Prostate gland (tissue), 2 donors: Measurements from ENCODE around the gene GPX6. TPM values are rescaled to one million over a fixed set of nuclear protein-coding genes. Genes with fewer than 3 reads are reported as not detected.

Source experiments
- DNase-seq: peaks from one replicate; pipeline ENCODE4 v3.0.0-alpha.2; 2019; ENCODE audit warnings: low spot score
- H3K27ac ChIP-seq, 2 donors: fragments of 200-600 bp; sonication (generic); 2 replicates each; pipeline ENCODE4 v1.5.1; 2017 to 2019
- H3K27me3 ChIP-seq: fragments of 200-600 bp; sonication (generic); replicated peaks from 2 replicates; pipeline ENCODE4 v1.5.1; 2019; ENCODE audit not compliant: insufficient read depth
- H3K36me3 ChIP-seq, 2 donors: fragments of 200-600 bp; sonication (generic); 1 replicate in 1 of 2; 2 replicates in 1 of 2; pipeline versions ENCODE4 v1.5.1 to v1.8.1; 2017 to 2019
- H3K4me1 ChIP-seq: fragments of 200-600 bp; sonication (generic); replicated peaks from 2 replicates; pipeline ENCODE4 v1.5.1; 2019
- H3K4me3 ChIP-seq, 2 donors: fragments of 200-600 bp; sonication (generic); 2 replicates each; pipeline ENCODE4 v1.5.1; 2017 to 2019
- H3K9me3 ChIP-seq: fragments of 200-600 bp; sonication (generic); 2 replicates; pipeline ENCODE4 v1.5.1; 2017
- CTCF ChIP-seq, 4 experiments: fragments of 200-600 bp in 2 of 4; fragments of 450-650 bp in 2 of 4; sonication (generic) in 2 of 4; IDR thresholded peaks; 1 replicate in 3 of 4; 2 replicates in 1 of 4; pipeline ENCODE4 v1.5.1; 2016 to 2019; ENCODE audit warnings: antibody characterized with exemption in 4 of 4, mild to moderate bottlenecking in 2 of 4, moderate library complexity in 2 of 4
- POLR2A ChIP-seq: fragments of 450-650 bp; IDR thresholded peaks from one replicate; pipeline ENCODE4 v1.6.1; 2016; ENCODE audit warnings: antibody characterized with exemption, mild to moderate bottlenecking
- POLR2AphosphoS5 ChIP-seq: sonication (generic); formaldehyde crosslinking; IDR thresholded peaks from one replicate; pipeline ENCODE4 v1.6.1; 2017; ENCODE audit warnings: antibody characterized with exemption
- WGBS: methylation state at CpG from one replicate; pipeline ENCODE4 v1.1.5; 2018; 5-methylcytosine and 5-hydroxymethylcytosine counted together
- intact Hi-C: fragments of 100-400 bp; cut with DNase I; formaldehyde crosslinking; loops from one replicate; pipeline ENCODE4 v1.14.2; 2022
- total RNA-seq, 2 donors: library from RNA; depleted of rRNA; stranded (reverse); fragments of >200 nt; gene quantifications; one replicate each; pipeline ENCODE4 v1.1.0, GENCODE V29; 2016

The GPX6 gene
- under 1 TPM in 1 of 2 donors, not detected in 1; 0.40 TPM for total RNA-seq

DNA sequence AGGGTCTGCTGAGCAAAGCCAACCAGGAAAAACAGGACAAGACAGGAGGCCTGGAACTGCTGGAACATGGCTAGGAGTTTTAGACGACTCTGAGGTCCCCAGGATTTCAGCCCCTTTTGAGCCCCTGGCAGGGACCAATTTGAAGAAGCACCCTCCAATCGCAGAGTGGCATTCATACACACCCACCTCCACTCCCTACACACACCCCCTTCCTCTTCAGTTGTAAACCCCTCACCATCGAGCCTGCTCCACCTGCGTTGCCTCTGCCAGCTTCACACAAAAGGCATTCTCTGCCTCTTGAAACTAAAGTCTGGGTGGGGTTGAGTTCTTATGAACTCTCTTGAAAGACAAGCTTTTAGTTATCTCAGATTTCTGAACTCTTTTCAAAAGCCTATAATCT lies at the start of gene GPX6:
GPX6 (minus strand) TSS at position 118 of the 400 bp plus-strand sequence; CDS start at position 68, 50 bp downstream.
- TF ChIP-seq POLR2AphosphoS5: no peak
- TF ChIP-seq POLR2A: no peak
- no peak for TF ChIP-seq CTCF (IDR thresholded peaks at IDR 0.05)
- WGBS: 38% methylated on average over 4 of the region's 4 CpGs

GRCh38 chr6:28563430-28564095 lies 48.0 kb upstream of the GPX6 start:
- Histone ChIP-seq H3K9me3 (no peaks in the 10 kb centered on the region), H3K36me3 (no peaks in the 10 kb centered on the region), H3K4me1 (no peaks in the 10 kb centered on the region), H3K27me3 (no peaks in the 10 kb centered on the region), H3K4me3 (no peak overlapping the region), H3K27ac (no peak overlapping the region)
- intact Hi-C loops: no loop called here
- no peak for TF ChIP-seq POLR2AphosphoS5
- no peak for TF ChIP-seq CTCF (IDR thresholded peaks at IDR 0.05)
- no peak for TF ChIP-seq POLR2A
- WGBS: 39% methylated on average over 3 of the region's 3 CpGs
- no peak for DNase-seq

More for the DNA sequence above, at the start of gene GPX6:
- intact Hi-C loops: no loop called here
- Histone ChIP-seq H3K4me3 (no peak within 1 kb of the TSS), H3K36me3 (no peaks in the 10 kb centered on the region), H3K27me3 (no peaks in the 10 kb centered on the region), H3K4me1 (no peaks in the 10 kb centered on the region), H3K27ac (no peak within 1 kb of the TSS), H3K9me3 (no peaks in the 10 kb centered on the region)
- DNase-seq: no peak

GRCh38 chr6:28558629-28559028 lies 43.0 kb upstream of the GPX6 start:
- Histone ChIP-seq H3K27me3 (no peaks in the 10 kb centered on the region), H3K36me3 (no peaks in the 10 kb centered on the region), H3K27ac (no peak overlapping the region), H3K4me1 (no peaks in the 10 kb centered on the region), H3K9me3 (no peaks in the 10 kb centered on the region), H3K4me3 (no peak overlapping the region)
- WGBS: 36% methylated on average over 3 of the region's 3 CpGs
- TF ChIP-seq POLR2AphosphoS5 (no peak), CTCF (IDR thresholded peaks at IDR 0.05) (no peak), POLR2A (no peak)
- no peak for DNase-seq
- intact Hi-C loops: no loop called here

DNA sequence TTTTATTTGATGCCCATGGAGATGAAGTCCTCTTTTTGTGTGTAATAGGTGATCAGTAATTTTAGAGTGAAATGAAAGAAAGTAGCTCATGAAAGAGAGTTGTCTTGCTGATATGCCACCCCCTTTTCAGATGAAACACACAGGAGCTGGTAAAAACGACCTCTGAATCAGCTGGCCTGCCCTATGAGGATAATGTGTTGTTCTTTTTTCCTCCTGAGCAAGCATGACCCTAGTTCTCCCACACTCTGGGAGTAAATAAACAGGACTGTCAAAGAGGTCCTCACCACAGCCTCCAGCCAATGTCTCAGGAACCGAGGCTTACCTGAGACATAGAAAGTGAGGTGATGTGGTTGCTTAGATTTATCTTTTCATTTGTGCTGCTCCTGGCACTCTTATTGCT lies 39.5 kb upstream of the GPX6 start:
- H3K36me3 ChIP-seq: no peaks in the 10 kb centered on the region
- no peaks in the 10 kb centered on the region for H3K27me3 ChIP-seq
- no peak for DNase-seq
- H3K4me3 ChIP-seq: no peak overlapping the region
- intact Hi-C loops: no loop called here
- H3K9me3 ChIP-seq: no peaks in the 10 kb centered on the region
- TF ChIP-seq POLR2A (no peak), CTCF (IDR thresholded peaks at IDR 0.05) (no peak), POLR2AphosphoS5 (no peak)
- no peaks in the 10 kb centered on the region for H3K4me1 ChIP-seq
- no peak overlapping the region for H3K27ac ChIP-seq
- 82% methylated on average over 2 of the region's 2 CpGs for WGBS
